Subcutaneous adipose tissue (tissue), 4 donors: ENCODE data around the gene HHATL. TPM values are rescaled to one million over a fixed set of nuclear protein-coding genes. Genes with fewer than 3 reads are reported as not detected.

ENCODE experiments used
- CTCF ChIP-seq: fragments of 450-650 bp; IDR thresholded peaks from one replicate; pipeline ENCODE4 v1.5.1; 2016; ENCODE audit warnings: low read depth, mild to moderate bottlenecking, control low read depth, antibody characterized with exemption, moderate library complexity
- total RNA-seq, 4 donors: library from RNA; depleted of rRNA; stranded (reverse); fragments of >200 nt; gene quantifications; one replicate each; pipeline ENCODE4 v1.1.0, GENCODE V29; 2016

Gene HHATL
- total RNA-seq, 4 donors from 2014 or later, result 0.17 TPM; not detected in 3

- no peak for TF ChIP-seq CTCF
These were observed 17.8 kb downstream of the HHATL start for GRCh38 chr3:42684632-42685362.

GRCh38 chr3:42683875-42684598 lies 18.6 kb downstream of the HHATL start:
- no peak for TF ChIP-seq CTCF

- TF ChIP-seq CTCF, result no peak
These were observed 20.1 kb downstream of the HHATL start for GRCh38 chr3:42682301-42683070.

GRCh38 chr3:42681361-42682038 lies 21.1 kb downstream of the HHATL start:
- no peak for TF ChIP-seq CTCF

- no peak for TF ChIP-seq CTCF
These were observed 21.8 kb downstream of the HHATL start for GRCh38 chr3:42680806-42681205.

GRCh38 chr3:42680271-42680670 lies 22.3 kb downstream of the HHATL start:
- no peak for TF ChIP-seq CTCF
